ENCODE results near the gene SCAPER.
"Not testable (repeated sequence)": the region's sequence is repeated elsewhere in the genome, so short reads cannot be mapped to it uniquely, and the experiment has no call there.

SCAPER gene

GRCh38 chr15:76309601-76310330, 595.4 kb downstream of the SCAPER start:
- no peak for DNase-seq

GRCh38 chr15:76303909-76304308, 601.2 kb downstream of the SCAPER start:
- no peak for DNase-seq

- no peak for DNase-seq
Measured at GRCh38 chr15:76299786-76300185, 605.4 kb downstream of the SCAPER start.

- DNase-seq: no peak
Measured at GRCh38 chr15:76298986-76299385, 606.2 kb downstream of the SCAPER start.

GRCh38 chr15:76297951-76298350, 607.2 kb downstream of the SCAPER start:
- not testable (repeated sequence) for DNase-seq
